H1 (cell line): ENCODE data around the gene PTPRG. TPM values are rescaled to one million over a fixed set of nuclear protein-coding genes. Genes with fewer than 3 reads are reported as not detected.

ENCODE experiments used
- CTCF ChIA-PET: fragments of 300-600 bp; sonication (Branson Sonifier 250); formaldehyde crosslinking; loops from one replicate; lab custom pipeline; 2021; ENCODE audit not compliant: partially characterized antibody; lab: Charles Lee
- POLR2A ChIA-PET: fragments of 300-600 bp; sonication (Branson Sonifier 250); formaldehyde crosslinking; loops from one replicate; lab custom pipeline; 2021; ENCODE audit warnings: inconsistent platforms; ENCODE audit not compliant: partially characterized antibody; lab: Charles Lee
- DNase-seq, 2 experiments: peaks; one replicate each; pipeline versions ENCODE4 v3.0.0 to v3.0.0-alpha.2; 2010 to 2022; ENCODE audit warnings: low spot score in 2 of 2, low read depth in 1 of 2, mixed read lengths in 1 of 2
- FAIRE-seq: peaks from 2 replicates; lab custom pipeline; 2011; peaks lifted over from hg19 to GRCh38; lab: Jason Lieb, UNC
- H2AFZ ChIP-seq: 2 replicates; pipeline ENCODE4 v1.8.1; 2012; ENCODE audit warnings: low read length, inconsistent platforms
- H2AK5ac ChIP-seq: 2 replicates; pipeline ENCODE4 v1.6.1; 2013; ENCODE audit warnings: low read depth, low read length
- H2BK120ac ChIP-seq: replicated peaks from 2 replicates; pipeline ENCODE3; 2013; ENCODE audit warnings: low read depth, low read length, inconsistent platforms
- H2BK12ac ChIP-seq: 2 replicates; pipeline ENCODE4 v1.6.1; 2013; ENCODE audit warnings: low read depth, low read length
- H2BK15ac ChIP-seq: 2 replicates; pipeline ENCODE4 v1.6.1; 2013; ENCODE audit warnings: low read length
- H2BK20ac ChIP-seq: 2 replicates; pipeline ENCODE4 v1.6.1; 2013; ENCODE audit warnings: low read length
- H2BK5ac ChIP-seq: 2 replicates; pipeline ENCODE4 v1.6.1; 2013; ENCODE audit warnings: low read depth, low read length
- H3K14ac ChIP-seq: 2 replicates; pipeline ENCODE4 v1.6.1; 2013; ENCODE audit warnings: inconsistent platforms; ENCODE audit not compliant: insufficient read length
- H3K18ac ChIP-seq: 2 replicates; pipeline ENCODE4 v1.6.1; 2013; ENCODE audit warnings: low read length; ENCODE audit errors: extremely low read depth
- H3K23ac ChIP-seq: 2 replicates; pipeline ENCODE4 v1.6.1; 2013; ENCODE audit warnings: inconsistent platforms; ENCODE audit not compliant: insufficient read length
- H3K23me2 ChIP-seq: 2 replicates; pipeline ENCODE4 v1.6.1; 2013; ENCODE audit warnings: low read depth, low read length
- H3K27ac ChIP-seq: 2 replicates; pipeline ENCODE4 v1.6.1; 2011; ENCODE audit warnings: low read depth, low read length, inconsistent platforms
- H3K27me3 ChIP-seq, 4 experiments: replicated peaks in 1 of 4; 1 replicate in 1 of 4; 2 replicates in 3 of 4; pipeline versions ENCODE4 v1.6.1 to v1.8.1; 2011 to 2013; ENCODE audit warnings: low read length in 3 of 4, mild to moderate bottlenecking in 3 of 4, inconsistent platforms in 2 of 4, mixed read lengths in 2 of 4, moderate library complexity in 1 of 4; ENCODE audit not compliant: control insufficient read depth in 3 of 4, insufficient read depth in 3 of 4; ENCODE audit errors: extremely low read depth in 1 of 4
- H3K36me3 ChIP-seq, 4 experiments: 2 replicates each; pipeline versions ENCODE4 v1.6.1 to v1.8.1; 2011 to 2013; ENCODE audit warnings: mild to moderate bottlenecking in 4 of 4, low read length in 3 of 4, moderate library complexity in 2 of 4, control low read depth in 1 of 4, inconsistent platforms in 1 of 4; ENCODE audit not compliant: insufficient read depth in 4 of 4, control insufficient read depth in 2 of 4
- H3K4ac ChIP-seq: replicated peaks from 2 replicates; pipeline ENCODE3; 2013; ENCODE audit warnings: low read length, low read depth, mixed read lengths, inconsistent platforms; ENCODE audit not compliant: insufficient read length
- H3K4me1 ChIP-seq, 4 experiments: replicated peaks in 1 of 4; 1 replicate in 1 of 4; 2 replicates in 3 of 4; pipeline versions ENCODE4 v1.6.1 to v1.8.1; 2011 to 2013; ENCODE audit warnings: low read length in 3 of 4, inconsistent platforms in 2 of 4, mixed read lengths in 1 of 4; ENCODE audit not compliant: insufficient read depth in 4 of 4, control insufficient read depth in 3 of 4
- H3K4me2 ChIP-seq, 2 experiments: 2 replicates each; pipeline versions ENCODE4 v1.6.1 to v1.8.1; 2011 to 2013; ENCODE audit warnings: low read depth in 2 of 2, low read length in 2 of 2, control low read depth in 1 of 2, inconsistent platforms in 1 of 2, mild to moderate bottlenecking in 1 of 2; ENCODE audit not compliant: insufficient read depth in 1 of 2
- H3K4me3 ChIP-seq, 4 experiments: fragments of 200-600, 300-600 bp in 1 of 4; sonication (generic), shearing (Covaris generic), sonication (Bioruptor Twin) in 1 of 4; 2 replicates each; pipeline versions ENCODE4 v1.5.1 to v1.8.1; 2011 to 2016; ENCODE audit warnings: low read length in 4 of 4, low read depth in 3 of 4, control low read depth in 2 of 4, inconsistent platforms in 2 of 4, mild to moderate bottlenecking in 2 of 4, mixed read lengths in 1 of 4, moderate library complexity in 1 of 4; ENCODE audit not compliant: insufficient read depth in 2 of 4; ENCODE audit errors: extremely low read depth in 1 of 4
- H3K56ac ChIP-seq: replicated peaks from 2 replicates; pipeline ENCODE3; 2013; ENCODE audit warnings: low read depth, mild to moderate bottlenecking, mixed read lengths, low read length, inconsistent platforms; ENCODE audit not compliant: insufficient read length
- H3K79me1 ChIP-seq: 2 replicates; pipeline ENCODE4 v1.6.1; 2013; ENCODE audit warnings: low read depth, low read length, control low read depth
- H3K79me2 ChIP-seq, 2 experiments: 2 replicates each; pipeline versions ENCODE4 v1.6.1 to v1.8.1; 2012 to 2013; ENCODE audit warnings: low read length in 2 of 2, mild to moderate bottlenecking in 2 of 2, inconsistent platforms in 1 of 2; ENCODE audit not compliant: insufficient read depth in 2 of 2, control insufficient read depth in 1 of 2
- H3K9ac ChIP-seq, 4 experiments: replicated peaks in 1 of 4; 1 replicate in 1 of 4; 2 replicates in 3 of 4; pipeline versions ENCODE4 v1.6.1 to v1.8.1; 2011 to 2013; ENCODE audit warnings: low read depth in 3 of 4, low read length in 3 of 4, control low read depth in 2 of 4, mild to moderate bottlenecking in 2 of 4, moderate library complexity in 2 of 4, inconsistent platforms in 1 of 4; ENCODE audit errors: extremely low read depth in 1 of 4
- H3K9me3 ChIP-seq, 2 experiments: 2 replicates each; pipeline versions ENCODE4 v1.6.1 to v1.8.1; 2012 to 2013; ENCODE audit warnings: mild to moderate bottlenecking in 2 of 2, moderate library complexity in 2 of 2, control low read depth in 1 of 2, inconsistent platforms in 1 of 2, low read depth in 1 of 2, low read length in 1 of 2, mixed read lengths in 1 of 2; ENCODE audit not compliant: insufficient read depth in 2 of 2
- H4K20me1 ChIP-seq, 2 experiments: replicated peaks in 1 of 2; 2 replicates each; pipeline versions ENCODE3 to v1.8.1; 2011 to 2013; ENCODE audit warnings: inconsistent platforms in 2 of 2, low read length in 2 of 2, mild to moderate bottlenecking in 1 of 2; ENCODE audit not compliant: insufficient read depth in 2 of 2, control insufficient read depth in 1 of 2
- H4K5ac ChIP-seq: 2 replicates; pipeline ENCODE4 v1.6.1; 2013; ENCODE audit warnings: low read length, low read depth, mixed read lengths, inconsistent platforms; ENCODE audit not compliant: insufficient read length
- H4K8ac ChIP-seq: 2 replicates; pipeline ENCODE4 v1.8.0; 2013; ENCODE audit warnings: mild to moderate bottlenecking, moderate library complexity, low read length, inconsistent platforms; ENCODE audit not compliant: insufficient read depth; ENCODE audit errors: extremely low read depth
- H4K91ac ChIP-seq: replicated peaks from 2 replicates; pipeline ENCODE3; 2013; ENCODE audit warnings: low read length, mixed read lengths, inconsistent platforms; ENCODE audit not compliant: insufficient read length
- BACH1 ChIP-seq: IDR thresholded peaks from 2 replicates; pipeline ENCODE4 v1.6.1; 2012; ENCODE audit warnings: low read length, improper control_type of control experiment
- BCL11A ChIP-seq, 2 experiments: IDR thresholded peaks; one replicate each; pipeline ENCODE4 v1.6.1; 2011; ENCODE audit warnings: low read depth in 2 of 2, low read length in 2 of 2, mild to moderate bottlenecking in 2 of 2
- CBX8 ChIP-seq: fragments of 300-800, 300-1000 bp; sonication (generic); IDR thresholded peaks from 2 replicates; pipeline ENCODE4 v1.7.1; 2016; ENCODE audit warnings: low read depth, low read length, borderline replicate concordance
- CREB1 ChIP-seq: IDR thresholded peaks from 2 replicates; pipeline ENCODE4 v1.6.1; 2012; ENCODE audit warnings: inconsistent platforms
- EZH2 ChIP-seq: fragments of 200-600 bp; sonication (generic); IDR thresholded peaks from 2 replicates; pipeline ENCODE4 v1.7.1; 2012; ENCODE audit warnings: low read depth, mild to moderate bottlenecking, moderate library complexity, low read length, inconsistent platforms; ENCODE audit not compliant: severe bottlenecking
- JUND ChIP-seq: IDR thresholded peaks from 2 replicates; pipeline ENCODE4 v1.6.1; 2011; ENCODE audit warnings: mild to moderate bottlenecking, improper control_type of control experiment, low read length
- MAX ChIP-seq: IDR thresholded peaks from 2 replicates; pipeline ENCODE4 v1.6.1; 2012; ENCODE audit warnings: inconsistent platforms
- NANOG ChIP-seq: IDR thresholded peaks from 2 replicates; pipeline ENCODE4 v1.6.1; 2011; ENCODE audit warnings: low read length, low read depth, mild to moderate bottlenecking, inconsistent platforms; ENCODE audit not compliant: insufficient read depth, poor library complexity, severe bottlenecking
- SIRT6 ChIP-seq: IDR thresholded peaks from one replicate; pipeline ENCODE4 v1.7.1; 2012; ENCODE audit warnings: low read length, inconsistent platforms
- SP4 ChIP-seq: IDR thresholded peaks from 2 replicates; pipeline ENCODE4 v1.6.1; 2012; ENCODE audit warnings: low read length, inconsistent platforms
- TCF12 ChIP-seq: IDR thresholded peaks from 2 replicates; pipeline ENCODE4 v1.6.1; 2011; ENCODE audit warnings: low read depth, mild to moderate bottlenecking, low read length
- polyA plus RNA-seq, 7 experiments: library from polyadenylated mRNA; depleted of rRNA in 3 of 7; stranded (reverse) in 5 of 7; unstranded in 2 of 7; fragments of >200 nt in 5 of 7; fragments of 200-250 nt in 2 of 7; gene quantifications; 1 replicate in 5 of 7; 2 replicates in 1 of 7; 4 replicates in 1 of 7; pipeline versions ENCODE4 v1.2.1 to v1.2.3, GENCODE V29; 2011 to 2013; ENCODE audit warnings: missing spikeins in 2 of 7, mixed read lengths in 2 of 7
- total RNA-seq: library from RNA; stranded (reverse); fragmentation: NEBNext Ultra II Directional; extraction: Animal tissue kit (Norgen Biotek cat#: 25700); gene quantifications from 2 replicates; pipeline ENCODE4 v1.2.1, GENCODE V29; 2021

PTPRG gene
- total and polyA plus RNA-seq, 2 of the 8 experiments (the other 6 are each of a cell fraction or from before 2014, with no cell fraction given) = 23.3 to 96.2 TPM

DNA sequence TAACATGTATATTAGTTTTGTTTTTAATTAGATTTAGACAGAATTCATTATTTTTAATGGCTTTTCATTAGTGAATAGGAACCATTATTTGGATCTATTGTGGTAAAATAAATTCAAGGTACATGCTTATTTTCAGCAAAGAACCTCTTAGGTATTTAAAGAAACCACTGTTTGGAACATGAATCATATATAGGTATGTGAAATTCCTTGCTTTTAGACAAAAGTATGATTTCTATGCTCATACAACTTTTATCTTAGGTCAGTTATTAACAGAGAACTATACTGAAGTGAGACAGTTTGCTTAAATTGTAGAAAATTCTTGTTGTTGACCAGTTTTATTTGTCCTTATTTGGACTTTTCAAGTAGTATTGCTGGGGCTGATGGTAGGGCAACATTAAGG lies 422.1 kb downstream of the PTPRG start:
- Histone ChIP-seq H3K27ac (no peak overlapping the region), H3K4me3 (no peak overlapping the region), H3K4me1 (peaks cover 0 to 6% (median 2%) of the 10 kb centered on the region in 4 experiments; a peak in 3 of 7 replicates), H2BK12ac (no peak overlapping the region), H3K23me2 (no peaks in the 10 kb centered on the region), H3K9me3 (no peaks in the 10 kb centered on the region), H2BK120ac (no peak overlapping the region), H3K27me3 (no peaks in the 10 kb centered on the region), H4K20me1 (peaks cover 1 to 3% of the 10 kb centered on the region in 2 experiments), H3K79me2 (peaks cover 0 to 56% of the 10 kb centered on the region in 2 experiments; a peak in 2 of 4 replicates), H3K9ac (no peak overlapping the region), H3K23ac (no peak overlapping the region), H3K79me1 (no peaks in the 10 kb centered on the region; the same call in 1 of the 2 replicates), H3K36me3 (no peaks in the 10 kb centered on the region), H2AFZ (no peak overlapping the region), H2BK5ac (no peak overlapping the region), H3K14ac (no peak overlapping the region), H3K56ac (no peak overlapping the region), H3K18ac (no peak overlapping the region), H4K91ac (no peak overlapping the region), H2AK5ac (no peak overlapping the region), H3K4me2 (no peak overlapping the region), H3K4ac (no peak overlapping the region), H2BK15ac (no peak overlapping the region), H4K5ac (no peak overlapping the region), H2BK20ac (no peak overlapping the region), H4K8ac (no peak overlapping the region)
- ChIA-PET CTCF (no interaction called here), POLR2A (no interaction called here)
- DNase-seq (no peak), FAIRE-seq (no peak)
- TF ChIP-seq SP4 (no peak), BACH1 (no peak), CREB1 (no peak), CBX8 (no peak), EZH2 (no peak), BCL11A (IDR thresholded peaks at IDR 0.05; ENCODE audit: low read depth in 2 of 2, low read length in 2 of 2) (no peak), JUND (no peak), NANOG (no peak), MAX (no peak), SIRT6 (no peak), TCF12 (no peak)
